Measurements from ENCODE around the gene SAMSN1.

DNA sequence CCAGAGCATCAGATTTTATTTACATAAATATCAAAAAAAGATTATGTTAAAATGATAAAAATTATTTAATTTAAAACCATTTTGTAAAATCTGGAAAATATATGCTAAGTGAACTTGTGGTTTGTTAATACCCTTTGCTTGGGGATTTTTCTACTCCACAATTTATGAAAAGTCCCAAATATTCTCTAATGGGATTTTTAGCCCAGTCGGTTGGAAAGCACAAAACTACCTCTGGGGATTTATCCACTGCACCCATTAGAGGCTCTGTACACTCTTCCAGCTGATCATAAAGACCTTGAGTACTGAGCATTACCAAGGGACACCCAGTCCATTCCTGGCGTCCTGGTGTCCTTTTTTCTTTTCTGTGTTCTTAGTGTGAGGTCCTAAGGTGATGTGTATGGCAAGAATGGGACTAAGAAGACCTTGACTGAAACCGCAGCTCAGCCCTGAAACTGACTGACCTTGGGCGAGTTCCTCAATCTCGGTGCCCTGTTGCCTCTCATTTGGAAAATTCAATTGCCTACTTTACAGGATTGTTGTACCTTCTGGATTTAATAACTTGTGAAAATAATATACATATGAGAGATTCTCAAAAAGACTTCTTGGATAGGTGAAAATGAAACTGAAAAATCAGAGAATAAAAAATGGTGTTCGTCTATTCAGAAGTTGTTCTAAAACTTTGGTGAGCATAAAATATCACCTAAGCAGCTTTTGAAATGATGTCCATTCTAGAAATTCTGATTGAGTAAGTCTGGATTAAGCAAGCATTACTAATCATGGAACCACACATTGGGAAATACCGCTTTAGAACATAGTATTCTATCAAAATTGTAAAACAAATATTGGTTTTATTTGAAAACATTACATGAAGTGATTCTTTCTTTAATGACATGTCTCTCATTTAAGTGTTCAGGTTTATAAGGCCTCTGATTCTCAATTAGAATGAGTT is 21.5 kb upstream of the SAMSN1 start:
- TF ChIP-seq, protein P1, sequence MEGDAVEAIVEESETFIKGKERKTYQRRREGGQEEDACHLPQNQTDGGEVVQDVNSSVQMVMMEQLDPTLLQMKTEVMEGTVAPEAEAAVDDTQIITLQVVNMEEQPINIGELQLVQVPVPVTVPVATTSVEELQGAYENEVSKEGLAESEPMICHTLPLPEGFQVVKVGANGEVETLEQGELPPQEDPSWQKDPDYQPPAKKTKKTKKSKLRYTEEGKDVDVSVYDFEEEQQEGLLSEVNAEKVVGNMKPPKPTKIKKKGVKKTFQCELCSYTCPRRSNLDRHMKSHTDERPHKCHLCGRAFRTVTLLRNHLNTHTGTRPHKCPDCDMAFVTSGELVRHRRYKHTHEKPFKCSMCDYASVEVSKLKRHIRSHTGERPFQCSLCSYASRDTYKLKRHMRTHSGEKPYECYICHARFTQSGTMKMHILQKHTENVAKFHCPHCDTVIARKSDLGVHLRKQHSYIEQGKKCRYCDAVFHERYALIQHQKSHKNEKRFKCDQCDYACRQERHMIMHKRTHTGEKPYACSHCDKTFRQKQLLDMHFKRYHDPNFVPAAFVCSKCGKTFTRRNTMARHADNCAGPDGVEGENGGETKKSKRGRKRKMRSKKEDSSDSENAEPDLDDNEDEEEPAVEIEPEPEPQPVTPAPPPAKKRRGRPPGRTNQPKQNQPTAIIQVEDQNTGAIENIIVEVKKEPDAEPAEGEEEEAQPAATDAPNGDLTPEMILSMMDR (IDR thresholded peaks at IDR 0.05), result no peak
- TF ChIP-seq POLR2A (IDR thresholded peaks at IDR 0.05) (no peak), EP300 (IDR thresholded peaks at IDR 0.05) (no peak)
